Measurements from ENCODE around the gene UCN3.
"Not testable (repeated sequence)": the region's sequence is repeated elsewhere in the genome, so short reads cannot be mapped to it uniquely, and the experiment has no call there.

The UCN3 gene

DNA sequence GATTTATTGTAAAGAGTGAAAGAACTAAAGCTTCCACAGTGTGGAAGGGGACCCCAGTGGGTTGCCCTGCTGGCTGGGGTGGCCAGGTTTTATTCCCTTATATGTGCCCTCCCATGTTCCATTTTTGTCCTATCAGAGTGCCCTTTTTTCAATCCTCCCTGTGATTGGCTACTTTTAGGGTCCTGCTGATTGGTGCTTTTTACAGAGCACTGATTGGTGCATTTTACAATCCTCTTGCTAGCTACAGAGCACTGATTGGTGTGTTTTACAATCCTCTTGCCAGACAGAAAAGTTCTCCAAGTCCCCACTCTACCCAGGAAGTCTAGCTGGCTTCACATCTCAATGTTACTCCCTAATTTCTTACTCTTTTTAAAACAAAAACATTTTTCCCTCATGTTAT is 46.0 kb downstream of the UCN3 start:
- not testable (repeated sequence) for DNase-seq

- DNase-seq, result no peak
Observed at GRCh38 chr10:5411941-5412276, 47.1 kb downstream of the UCN3 start.

DNA sequence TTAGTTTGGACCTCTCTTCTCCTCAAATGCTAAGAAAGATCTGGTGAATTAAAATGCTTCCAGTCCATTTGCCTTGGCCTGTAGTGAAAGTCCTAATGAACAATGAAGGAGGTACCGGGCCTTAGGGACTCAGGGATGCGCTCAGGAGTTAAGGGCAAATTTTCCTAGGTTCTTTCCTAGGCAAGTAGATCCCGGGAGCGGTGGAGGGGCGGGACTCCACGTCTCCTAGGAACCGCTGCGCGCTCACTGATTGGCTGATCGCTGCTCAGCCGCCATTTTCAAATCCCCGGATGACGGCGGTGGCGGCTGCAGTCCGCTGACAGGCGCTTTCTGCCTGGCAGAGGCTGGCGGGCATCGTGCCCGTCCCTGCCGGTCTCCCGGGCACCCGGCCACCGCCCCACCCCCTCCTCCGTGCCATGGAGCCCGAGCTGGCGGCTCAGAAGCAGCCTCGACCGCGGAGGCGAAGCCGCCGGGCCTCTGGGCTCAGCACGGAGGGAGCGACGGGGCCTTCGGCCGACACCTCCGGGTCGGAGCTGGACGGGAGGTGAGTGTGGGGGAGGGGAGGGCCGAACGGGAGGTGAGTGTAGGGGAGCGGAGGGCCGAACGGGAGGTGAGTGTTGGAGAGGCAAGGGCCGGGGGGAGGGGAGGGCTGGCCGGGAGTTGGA is 47.6 kb downstream of the UCN3 start, which contains the start of gene NET1:
TSS of gene NET1 (plus strand) at position 281 of the 665 bp plus-strand sequence. CDS start at position 417, 136 bp downstream.
- peak; percentile 61 for DNase-seq

GRCh38 chr10:5413012-5413938 is 48.5 kb downstream of the UCN3 start:
- DNase-seq, result no peak

DNA sequence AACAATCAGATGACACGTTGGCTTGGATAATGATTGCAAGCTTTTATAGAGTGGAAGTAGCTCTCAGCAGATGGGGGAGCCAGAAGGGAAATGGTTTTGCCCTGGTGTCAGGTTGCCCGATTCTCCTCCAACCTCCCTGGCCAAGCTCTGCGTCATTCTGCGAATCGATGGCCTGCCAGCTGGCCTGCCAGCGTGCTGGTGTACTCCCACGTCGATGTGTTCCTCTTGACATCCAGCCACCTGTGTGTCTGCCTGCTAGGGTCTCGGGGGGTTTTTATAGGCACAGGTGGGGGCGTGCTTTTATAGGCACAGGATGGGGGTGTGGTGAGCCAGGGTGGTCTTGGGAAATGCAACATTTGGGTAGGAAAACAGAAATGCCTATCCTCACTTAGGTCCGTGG is 52.2 kb downstream of the UCN3 start:
- no peak for DNase-seq

DNA sequence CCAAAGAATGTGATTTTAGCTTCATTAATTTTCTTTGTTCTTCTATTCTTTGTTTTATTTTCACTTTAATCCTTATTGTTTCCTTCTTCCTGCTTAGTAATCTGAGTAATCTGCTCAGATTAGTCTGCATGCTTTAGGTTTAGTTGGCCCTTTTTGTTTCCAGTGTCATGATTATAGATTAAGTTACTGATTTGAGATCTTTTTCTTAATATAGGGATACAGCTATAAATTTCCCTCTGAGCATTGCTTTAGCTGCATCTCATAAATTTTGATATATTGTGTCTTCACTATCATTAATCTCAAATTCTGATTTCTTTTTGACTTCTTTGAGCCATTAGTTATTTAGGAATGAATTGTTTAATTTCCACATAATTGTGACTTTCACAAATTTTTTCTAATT is 53.8 kb downstream of the UCN3 start:
- DNase-seq, result no peak

- no peak for DNase-seq
Observed at GRCh38 chr10:5419466-5420094, 54.8 kb downstream of the UCN3 start.

GRCh38 chr10:5423771-5424170 is 59.0 kb downstream of the UCN3 start:
- no peak for DNase-seq
